Erythroblast (primary cell): Measurements from ENCODE around the gene TRAM2.

Experiments used
- GATA1 ChIP-seq: IDR thresholded peaks from 2 replicates; pipeline ENCODE4 v1.6.1; 2011; ENCODE audit warnings: low read depth, mild to moderate bottlenecking, control low read depth, low read length, moderate library complexity
- POLR2A ChIP-seq: IDR thresholded peaks from 2 replicates; pipeline ENCODE4 v1.6.1; 2011; ENCODE audit warnings: mild to moderate bottlenecking, low read length

DNA sequence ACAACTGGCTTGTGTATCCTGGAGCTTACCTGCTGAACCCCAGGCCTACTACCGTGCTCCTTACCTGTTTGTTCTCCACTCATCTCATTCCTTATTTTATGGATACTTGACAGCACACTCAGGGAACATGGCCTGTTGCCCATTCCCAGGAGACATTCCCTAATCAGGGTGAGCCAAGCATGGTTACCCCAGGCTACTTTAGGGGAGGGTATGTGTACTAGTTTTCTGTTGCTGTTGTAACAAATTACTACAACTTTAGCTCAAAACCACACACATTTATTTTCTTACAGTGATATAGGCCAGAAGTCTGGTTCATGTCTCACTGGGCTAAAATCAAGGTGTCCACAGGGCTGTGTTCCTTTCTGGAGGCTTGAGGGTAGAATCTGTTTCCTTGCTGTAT is 15.0 kb upstream of the TRAM2 start:
- no peak for TF ChIP-seq POLR2A
- TF ChIP-seq GATA1 = no peak
